SIG-M5 (cell line): ENCODE measurements around the gene MUSK.
"Not testable (repeated sequence)": the region's sequence is repeated elsewhere in the genome, so short reads cannot be mapped to it uniquely, and the experiment has no call there.

Source experiments
- DNase-seq: peaks from one replicate; lab custom pipeline; 2025; lab: John Stamatoyannopoulos, UW

MUSK gene

DNA sequence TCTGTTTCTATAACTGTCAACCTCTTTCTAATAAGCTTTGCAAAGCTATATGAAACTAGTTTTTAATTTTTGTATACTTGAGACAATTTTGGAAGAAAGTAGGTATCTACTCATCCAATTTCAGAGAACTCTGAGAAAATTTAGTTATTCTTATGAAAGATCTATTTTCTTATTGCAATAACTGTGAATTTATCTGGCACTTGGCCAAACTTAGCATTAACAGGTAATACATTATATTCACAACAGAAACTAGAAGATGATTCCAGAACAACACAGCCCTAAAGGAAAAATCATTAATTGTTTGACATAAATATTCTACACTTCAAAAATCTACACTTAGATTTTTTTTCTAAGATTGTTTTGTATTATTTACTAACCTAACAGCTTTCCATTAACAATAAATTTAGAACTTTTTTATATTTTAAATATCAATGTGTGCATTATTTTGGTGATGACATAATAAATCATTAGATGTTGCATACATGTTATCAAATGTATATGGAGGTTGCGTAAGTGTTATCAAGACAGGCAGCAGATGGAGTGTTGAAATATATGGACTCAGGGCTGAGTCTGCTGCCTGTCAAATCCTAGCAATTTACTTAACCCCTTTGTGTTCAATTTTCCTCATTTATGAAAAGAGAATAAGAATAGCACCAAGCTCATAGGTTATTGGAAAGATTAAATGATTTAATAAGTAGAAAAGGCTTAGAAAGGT, 141.8 kb downstream of the MUSK start:
- no peak for DNase-seq

GRCh38 chr9:110812886-110813285, 144.3 kb downstream of the MUSK start:
- no peak for DNase-seq

DNA sequence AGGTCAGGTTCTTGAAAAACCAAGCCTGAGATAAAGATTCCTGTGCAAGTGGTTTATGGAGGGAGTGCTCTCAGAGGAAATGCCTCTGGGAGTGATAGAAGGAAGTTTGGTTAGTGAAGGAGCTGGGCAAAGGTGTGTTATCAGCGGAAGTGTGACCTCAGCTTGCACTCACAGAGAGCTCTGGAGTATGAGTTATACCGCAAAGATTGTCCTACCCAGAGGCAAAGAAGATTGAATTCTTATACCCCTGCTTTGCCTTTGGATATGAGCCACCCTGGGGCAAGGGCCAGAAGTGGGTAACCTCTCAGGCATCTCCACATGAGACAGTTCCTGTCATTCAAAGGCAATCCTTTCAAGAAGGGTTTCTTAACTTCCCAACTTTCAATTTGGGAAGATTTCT, 145.6 kb downstream of the MUSK start:
- DNase-seq, result no peak

GRCh38 chr9:110815361-110815760, 146.8 kb downstream of the MUSK start:
- no peak for DNase-seq

DNA sequence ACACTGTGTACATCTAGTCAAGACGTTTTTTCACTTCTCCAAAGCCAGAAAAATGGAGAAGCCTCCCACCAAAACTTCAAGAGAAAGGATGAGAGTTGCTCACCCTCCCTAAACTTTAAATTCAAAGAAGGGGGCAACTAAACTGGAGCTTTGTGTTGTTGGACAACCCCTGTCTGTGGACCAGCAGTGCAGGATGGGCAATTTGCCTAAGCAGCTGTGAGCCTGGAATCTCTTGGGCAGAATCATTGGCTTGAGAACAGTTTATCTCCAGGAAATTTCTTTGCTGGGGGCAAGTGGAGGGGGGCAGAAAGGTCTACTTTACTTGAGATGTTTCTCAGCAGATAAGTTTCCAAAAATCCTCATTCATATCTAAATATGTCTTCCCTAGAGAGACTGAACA, 151.8 kb downstream of the MUSK start:
- DNase-seq, result no peak

- DNase-seq, result no peak
Observed at GRCh38 chr9:110821064-110821463, 152.5 kb downstream of the MUSK start.

DNA sequence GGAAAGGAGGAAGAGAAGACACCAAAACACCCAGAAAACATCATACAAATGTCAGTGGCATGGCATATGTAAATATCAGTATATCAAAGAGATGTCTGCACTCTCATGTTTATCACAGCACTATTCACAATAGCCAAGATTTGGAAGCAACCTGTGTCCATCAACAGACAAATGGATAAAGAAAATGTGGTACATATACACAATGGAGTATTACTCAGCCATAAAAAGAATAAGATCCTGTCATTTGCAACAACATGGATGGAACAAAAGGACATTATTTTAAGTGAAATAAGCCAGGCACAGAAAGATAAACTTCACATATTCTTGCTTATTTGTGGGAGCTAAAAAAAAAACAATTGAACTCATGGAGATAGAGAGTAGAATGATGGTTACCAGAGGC, 156.5 kb downstream of the MUSK start:
- not testable (repeated sequence) for DNase-seq

GRCh38 chr9:110825950-110826349, 157.4 kb downstream of the MUSK start:
- no peak for DNase-seq

- DNase-seq, result not testable (repeated sequence)
Observed at GRCh38 chr9:110826400-110826799, 157.8 kb downstream of the MUSK start.

GRCh38 chr9:110828264-110828663, 159.7 kb downstream of the MUSK start:
- no peak for DNase-seq

DNA sequence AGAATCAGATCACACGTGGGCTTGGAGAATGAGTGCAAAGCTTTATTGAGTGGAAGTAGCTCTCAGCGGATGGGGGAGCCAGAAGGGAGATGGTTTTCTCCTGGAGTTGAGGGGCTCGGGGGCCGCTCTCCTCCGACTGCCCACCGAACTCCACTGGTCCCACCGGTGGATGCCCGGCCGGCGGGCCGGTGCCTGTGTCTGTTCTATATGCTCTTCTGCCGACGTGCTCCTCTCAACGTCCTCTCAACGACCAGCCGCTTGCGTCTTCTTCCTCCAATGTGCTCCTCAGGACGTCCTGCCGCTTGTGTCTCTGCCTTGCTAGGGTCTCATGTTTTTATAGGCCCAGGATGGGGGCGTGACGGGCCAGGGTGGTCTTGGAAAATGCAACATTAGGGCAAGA, 161.9 kb downstream of the MUSK start:
- no peak for DNase-seq

DNA sequence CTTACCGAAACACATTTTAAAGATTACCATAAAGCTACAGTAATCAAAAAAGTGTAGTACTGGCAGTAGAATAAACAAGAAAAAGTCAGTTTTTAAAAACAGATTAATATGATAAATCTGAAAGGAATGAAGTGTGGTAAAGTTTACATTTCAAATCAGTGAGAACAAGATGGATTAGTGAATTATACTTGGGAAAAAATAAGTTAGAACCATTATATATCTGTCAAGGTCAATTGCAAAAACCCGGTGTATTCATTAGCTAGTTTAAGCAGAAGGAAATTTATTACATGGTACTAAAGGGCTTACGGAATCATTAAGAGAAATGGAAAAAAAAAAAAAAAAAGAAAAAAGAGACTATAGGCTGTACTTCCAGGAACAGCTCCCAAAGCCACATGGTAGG, 164.3 kb downstream of the MUSK start:
- DNase-seq, result no peak

DNA sequence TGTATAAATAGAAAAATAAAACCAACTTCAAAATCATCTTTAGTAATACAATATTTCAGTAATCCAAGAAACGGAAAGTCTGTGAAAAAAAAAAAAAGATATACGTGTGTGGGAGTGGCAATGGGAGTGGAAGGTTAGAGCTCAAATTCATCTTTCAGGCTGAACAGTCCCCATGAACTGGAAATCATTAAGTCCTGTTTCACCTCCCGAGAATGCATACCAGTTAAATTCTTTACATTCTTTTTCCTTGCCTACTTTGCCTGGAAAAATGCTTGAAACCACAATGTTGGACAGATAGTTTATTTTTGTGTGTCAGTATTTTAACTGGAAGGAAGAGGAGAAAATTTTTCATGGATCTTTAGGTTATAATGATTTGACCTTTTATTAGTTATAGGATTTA, 166.8 kb downstream of the MUSK start:
- no peak for DNase-seq

DNA sequence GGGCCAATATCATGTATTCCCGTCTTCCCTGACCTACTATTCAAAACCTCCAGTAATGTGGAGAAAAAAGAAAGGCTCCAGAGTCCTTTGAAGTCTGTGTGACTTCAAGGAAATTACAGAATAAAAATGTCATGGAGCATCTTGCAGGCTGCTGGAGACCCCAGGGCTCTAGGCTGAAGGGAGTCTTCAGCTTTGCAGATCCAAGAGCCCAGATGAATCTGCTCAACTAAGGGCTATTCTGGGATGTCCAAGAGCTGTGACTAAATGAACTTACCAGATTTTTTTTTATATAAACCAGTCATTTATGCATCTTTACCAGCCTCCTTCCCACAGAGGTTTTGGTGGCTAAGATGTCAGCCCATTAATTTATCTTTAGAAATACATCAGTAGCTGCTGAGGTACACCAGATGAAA, 167.3 kb downstream of the MUSK start:
- DNase-seq, result no peak

DNA sequence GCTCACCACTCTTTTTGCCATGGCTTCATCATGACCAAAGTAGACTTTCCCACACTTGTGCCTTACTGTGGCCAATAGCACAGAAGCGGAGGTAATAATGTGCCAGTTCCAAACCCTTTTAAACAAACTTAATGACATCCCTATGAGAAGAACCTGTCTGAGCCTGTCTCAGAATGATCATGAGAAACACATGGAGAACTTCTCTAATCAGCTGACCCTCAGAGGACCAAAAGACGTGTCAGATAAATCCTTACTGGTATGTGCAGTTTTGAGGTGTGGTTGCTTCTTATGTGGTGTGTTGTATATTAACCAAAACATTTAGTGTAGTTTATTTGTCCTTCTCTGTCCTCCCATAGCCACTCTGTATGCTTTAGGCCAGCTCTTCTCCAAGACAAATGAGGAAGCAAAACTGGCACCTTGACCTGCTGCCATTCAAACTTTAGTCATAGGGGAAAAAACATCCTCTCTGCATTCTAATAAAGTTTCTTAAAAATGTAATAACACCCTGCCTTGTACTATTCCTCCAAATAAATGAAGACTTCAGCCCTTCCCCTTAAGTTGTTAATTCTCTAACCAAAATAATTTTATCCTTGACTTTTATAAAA, 168.9 kb downstream of the MUSK start:
- DNase-seq, result no peak

GRCh38 chr9:110842169-110842568, 173.6 kb downstream of the MUSK start:
- DNase-seq, result no peak

- no peak for DNase-seq
Observed at GRCh38 chr9:110842986-110843385, 174.4 kb downstream of the MUSK start.

- no peak for DNase-seq
Observed at GRCh38 chr9:110844121-110844520, 175.5 kb downstream of the MUSK start.

DNA sequence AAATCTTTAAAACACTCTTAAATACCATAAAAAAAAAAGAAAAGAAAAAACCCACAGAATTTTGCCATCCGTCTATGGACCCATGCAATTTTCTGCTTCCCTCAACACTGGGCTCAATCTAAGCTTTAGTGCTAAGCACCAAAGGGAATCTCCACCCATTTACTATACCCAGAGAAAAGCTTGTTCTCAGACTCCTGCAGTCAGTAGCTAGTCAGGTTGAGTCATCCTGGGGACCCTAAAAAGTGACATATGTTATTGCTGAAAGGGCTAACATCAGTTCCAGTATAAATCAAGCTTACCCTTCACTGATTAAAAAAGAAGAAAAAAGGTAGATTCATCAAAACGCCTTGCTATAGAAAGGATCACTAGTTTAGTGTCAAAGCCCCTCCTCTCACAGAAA, 177.6 kb downstream of the MUSK start:
- DNase-seq, result no peak

DNA sequence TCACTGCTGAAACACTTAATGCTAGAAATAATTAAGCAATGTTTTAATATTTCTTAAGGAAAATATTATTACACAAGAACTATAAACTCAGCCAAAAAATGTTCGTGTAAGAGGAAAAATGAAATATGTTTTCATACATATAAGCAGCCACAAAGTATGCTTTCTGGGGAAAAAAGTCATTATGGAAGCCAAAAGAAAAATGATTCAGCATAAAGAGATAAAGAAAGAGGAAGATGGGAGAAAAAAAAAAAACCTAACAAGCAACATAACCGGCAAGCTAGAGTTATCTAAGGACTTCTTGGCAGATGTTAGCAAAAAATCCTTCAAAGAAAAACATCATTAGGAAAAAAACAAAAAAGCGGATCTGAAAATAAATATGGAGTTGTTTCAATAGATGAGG, 179.1 kb downstream of the MUSK start:
- no peak for DNase-seq

DNA sequence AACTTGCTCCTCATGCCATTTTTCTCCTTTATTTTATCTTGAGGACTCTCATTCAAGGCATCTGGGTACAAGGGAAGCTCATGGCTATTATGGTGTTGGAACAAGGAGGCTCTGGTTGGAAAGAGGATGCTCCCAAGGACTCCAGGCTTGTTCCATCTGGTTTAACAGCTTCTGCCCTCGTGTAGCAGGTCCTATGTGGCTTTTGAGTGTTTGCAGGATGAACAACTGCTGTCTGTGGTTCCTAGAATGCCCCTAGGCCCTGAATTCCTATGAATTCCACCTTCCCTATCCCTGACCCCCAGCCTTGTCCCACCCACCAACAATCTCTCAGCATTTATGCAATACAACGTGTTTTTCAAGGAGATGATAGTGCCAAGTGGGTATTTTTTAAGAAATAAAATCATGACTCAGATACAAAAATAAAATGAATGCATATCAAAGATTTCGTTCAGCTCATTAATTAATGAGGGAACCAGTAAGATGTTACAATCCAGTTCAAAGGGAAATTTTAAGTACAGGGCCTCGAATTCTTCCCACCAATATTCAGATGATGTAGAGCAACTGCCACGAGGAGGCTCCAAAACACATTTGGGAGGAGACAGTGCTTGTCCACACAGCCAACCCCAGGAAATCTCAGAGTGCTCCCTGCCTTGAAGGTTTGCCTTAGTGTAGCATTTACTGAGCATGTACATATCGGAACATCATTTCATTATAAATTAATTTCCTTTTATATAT, 182.0 kb downstream of the MUSK start:
- DNase-seq, result no peak
